Activated CD8-positive, alpha-beta T cell treated with anti-CD3 and anti-CD28 coated beads for 36 hours (primary cell): ENCODE measurements around the gene RANBP10. TPM values are rescaled to one million over a fixed set of nuclear protein-coding genes. Genes with fewer than 3 reads are reported as not detected.
A peak's percentile ranks its signal among the peaks of the same experiment; 100 is the strongest.

ENCODE experiments used
- ATAC-seq: fragments of 200-7000 bp; cut with Tn5 transposase; one replicate; pipeline ENCODE4 v1.10.0; 2021; ENCODE audit warnings: mild to moderate bottlenecking, moderate library complexity
- CTCF ChIA-PET: fragments of 350-600 bp; sonication (Branson Sonifier 250); formaldehyde crosslinking; loops from one replicate; lab custom pipeline; 2021; ENCODE audit warnings: antibody characterized with exemption; lab: Charles Lee
- POLR2A ChIA-PET: fragments of 350-600 bp; sonication (Branson Sonifier 250); formaldehyde crosslinking; loops from one replicate; lab custom pipeline; 2021; ENCODE audit warnings: antibody characterized with exemption; lab: Charles Lee
- DNase-seq: peaks from one replicate; pipeline ENCODE4 v3.0.0-alpha.2; 2020
- H3K27ac Mint-ChIP-seq: one replicate; pipeline ENCODE4 v1.8.0; 2021; ENCODE audit warnings: mild to moderate bottlenecking, mixed read lengths
- H3K27me3 Mint-ChIP-seq: one replicate; pipeline ENCODE4 v1.8.0; 2021; ENCODE audit warnings: mixed read lengths
- H3K36me3 Mint-ChIP-seq: one replicate; pipeline ENCODE4 v1.8.0; 2021; ENCODE audit warnings: low read depth, mixed read lengths
- H3K4me1 Mint-ChIP-seq: one replicate; pipeline ENCODE4 v1.8.0; 2021; ENCODE audit warnings: low read depth, mixed read lengths
- H3K4me3 Mint-ChIP-seq: one replicate; pipeline ENCODE4 v1.8.0; 2021; ENCODE audit warnings: mild to moderate bottlenecking, moderate library complexity, mixed read lengths
- H3K9me3 Mint-ChIP-seq: one replicate; pipeline ENCODE4 v1.8.0; 2021; ENCODE audit warnings: mixed read lengths
- CTCF ChIP-seq: fragments of 200-600 bp; IDR thresholded peaks from one replicate; pipeline ENCODE4 v1.8.0; 2022; ENCODE audit warnings: antibody characterized with exemption, mild to moderate bottlenecking
- intact Hi-C: fragments of 100-400 bp; cut with micrococcal nuclease; formaldehyde crosslinking; loops from one replicate; pipeline ENCODE4 v1.10.0; 2022
- total RNA-seq, 2 experiments: library from RNA; stranded (reverse); gene quantifications; one replicate each; pipeline ENCODE4 v1.2.3, GENCODE V29; 2021

Gene RANBP10
- total RNA-seq, 2 experiments from 2014 or later = 15.9 to 18.9 TPM

GRCh38 chr16:67805718-67806427 lies 487 bp downstream of the RANBP10 start:
- Mint-ChIP-seq H3K9me3 (no peaks in the 10 kb centered on the region), H3K4me1 (peaks cover 45% of the 10 kb centered on the region), H3K27me3 (no peaks in the 10 kb centered on the region), H3K4me3 (peak overlapping the region; percentile 94), H3K36me3 (peaks cover 40% of the 10 kb centered on the region), H3K27ac (peak overlapping the region; percentile 97)
- intact Hi-C loops = loop anchor here (5.0 kb wide), 1 partner anchor 36 kb away; the partner anchor contains the start of gene THAP11
- DNase-seq (peak; percentile 19), ATAC-seq (no peak)
- ChIA-PET POLR2A (interaction anchor here (0.6 to 3.3 kb wide), 6 partner anchors 27 to 325 kb away, joined by 3 to 18 read pairs (median 4); partner anchors contain the start of genes ATP6V0D1, CTCF and EDC4), CTCF (interaction anchor here (0.7 to 5.8 kb wide), 8 partner anchors 10 to 285 kb away, joined by 3 to 48 read pairs (median 5); no protein-coding TSS in a partner anchor)
- no peak for TF ChIP-seq CTCF

GRCh38 chr16:67804853-67805542 lies 1.4 kb downstream of the RANBP10 start:
- no peaks in the 10 kb centered on the region for H3K27me3 Mint-ChIP-seq
- peak overlapping the region; percentile 97 for H3K27ac Mint-ChIP-seq
- H3K36me3 Mint-ChIP-seq = peaks cover 49% of the 10 kb centered on the region
- CTCF ChIA-PET = interaction anchor here (1.2 to 5.8 kb wide), 3 partner anchors 10 to 133 kb away, joined by 3 to 37 read pairs (median 4); no protein-coding TSS in a partner anchor
- POLR2A ChIA-PET = no interaction called here
- intact Hi-C loops = loop anchor here (5.0 kb wide), 1 partner anchor 37 kb away; the partner anchor contains the start of gene THAP11
- no peaks in the 10 kb centered on the region for H3K9me3 Mint-ChIP-seq
- peak; percentile 21 for DNase-seq
- peak overlapping the region; percentile 94 for H3K4me3 Mint-ChIP-seq
- peaks cover 54% of the 10 kb centered on the region for H3K4me1 Mint-ChIP-seq
- TF ChIP-seq CTCF = no peak
- no peak for ATAC-seq

- peak; percentile 57 for DNase-seq
- POLR2A ChIA-PET = no interaction called here
- Mint-ChIP-seq H3K27ac (peak overlapping the region; percentile 59), H3K9me3 (no peaks in the 10 kb centered on the region), H3K4me3 (peak overlapping the region; percentile 94), H3K36me3 (peaks cover 52% of the 10 kb centered on the region), H3K4me1 (peaks cover 57% of the 10 kb centered on the region), H3K27me3 (no peaks in the 10 kb centered on the region)
- intact Hi-C loops = no loop called here
- ATAC-seq = no peak
- CTCF ChIA-PET = interaction anchor here (0.6 to 5.8 kb wide), 5 partner anchors 11 to 131 kb away, joined by 3 to 37 read pairs (median 3); no protein-coding TSS in a partner anchor
- TF ChIP-seq CTCF = no peak
These were observed 2.5 kb downstream of the RANBP10 start for GRCh38 chr16:67803894-67804293.

GRCh38 chr16:67801883-67802282 lies 4.5 kb downstream of the RANBP10 start:
- Mint-ChIP-seq H3K27me3 (no peaks in the 10 kb centered on the region), H3K9me3 (no peaks in the 10 kb centered on the region), H3K4me1 (peaks cover 55% of the 10 kb centered on the region), H3K27ac (peak overlapping the region; percentile 78), H3K4me3 (no peak overlapping the region), H3K36me3 (peaks cover 62% of the 10 kb centered on the region)
- ATAC-seq = no peak
- TF ChIP-seq CTCF = no peak
- intact Hi-C loops = no loop called here
- DNase-seq = peak; percentile 41
- ChIA-PET CTCF (interaction anchor here (0.8 to 5.8 kb wide), 5 partner anchors 15 to 378 kb away, joined by 3 to 37 read pairs (median 3); partner anchors contain the start of gene NRN1L), POLR2A (interaction anchor here (1.0 to 1.3 kb wide), 2 partner anchors 17 to 240 kb away, joined by 3 to 4 read pairs; no protein-coding TSS in a partner anchor)
